HEK293 (cell line): ENCODE measurements around the gene NUBP1.

Experiments
- FEZF1 ChIP-seq: fragments of 450-650 bp; formaldehyde crosslinking; IDR thresholded peaks from 2 replicates; pipeline ENCODE4 v1.5.1; 2016; ENCODE audit warnings: missing biosample characterization, missing genetic modification characterization
- KLF1 ChIP-seq: fragments of 450-650 bp; formaldehyde crosslinking; IDR thresholded peaks from 2 replicates; pipeline ENCODE4 v1.5.1; 2016; ENCODE audit warnings: missing biosample characterization, missing genetic modification characterization
- ZBTB10 ChIP-seq: fragments of 450-650 bp; formaldehyde crosslinking; IDR thresholded peaks from 2 replicates; pipeline ENCODE4 v1.5.1; 2016; ENCODE audit warnings: missing biosample characterization, missing genetic modification characterization
- ZNF391 ChIP-seq: fragments of 450-650 bp; formaldehyde crosslinking; IDR thresholded peaks from 2 replicates; pipeline ENCODE4 v1.5.1; 2016; ENCODE audit warnings: low read depth, missing biosample characterization, missing genetic modification characterization, borderline replicate concordance
- ZNF677 ChIP-seq: fragments of 450-650 bp; IDR thresholded peaks from 2 replicates; pipeline ENCODE4 v1.5.0; 2018; ENCODE audit warnings: missing biosample characterization, mild to moderate bottlenecking, missing genetic modification characterization, moderate library complexity
- ZNF747 ChIP-seq: fragments of 450-650 bp; formaldehyde crosslinking; IDR thresholded peaks from 2 replicates; pipeline ENCODE4 v1.5.1; 2016; ENCODE audit warnings: missing biosample characterization, missing genetic modification characterization
- TF ChIP-seq, protein P1 (sequence below): fragments of 450-650 bp; formaldehyde crosslinking; IDR thresholded peaks from 2 replicates; pipeline ENCODE4 v1.5.1; 2016; ENCODE audit warnings: missing biosample characterization, missing genetic modification characterization

- no peak for TF ChIP-seq ZNF391 (tag by site-specific recombination)
- TF ChIP-seq, protein P1, sequence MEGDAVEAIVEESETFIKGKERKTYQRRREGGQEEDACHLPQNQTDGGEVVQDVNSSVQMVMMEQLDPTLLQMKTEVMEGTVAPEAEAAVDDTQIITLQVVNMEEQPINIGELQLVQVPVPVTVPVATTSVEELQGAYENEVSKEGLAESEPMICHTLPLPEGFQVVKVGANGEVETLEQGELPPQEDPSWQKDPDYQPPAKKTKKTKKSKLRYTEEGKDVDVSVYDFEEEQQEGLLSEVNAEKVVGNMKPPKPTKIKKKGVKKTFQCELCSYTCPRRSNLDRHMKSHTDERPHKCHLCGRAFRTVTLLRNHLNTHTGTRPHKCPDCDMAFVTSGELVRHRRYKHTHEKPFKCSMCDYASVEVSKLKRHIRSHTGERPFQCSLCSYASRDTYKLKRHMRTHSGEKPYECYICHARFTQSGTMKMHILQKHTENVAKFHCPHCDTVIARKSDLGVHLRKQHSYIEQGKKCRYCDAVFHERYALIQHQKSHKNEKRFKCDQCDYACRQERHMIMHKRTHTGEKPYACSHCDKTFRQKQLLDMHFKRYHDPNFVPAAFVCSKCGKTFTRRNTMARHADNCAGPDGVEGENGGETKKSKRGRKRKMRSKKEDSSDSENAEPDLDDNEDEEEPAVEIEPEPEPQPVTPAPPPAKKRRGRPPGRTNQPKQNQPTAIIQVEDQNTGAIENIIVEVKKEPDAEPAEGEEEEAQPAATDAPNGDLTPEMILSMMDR (tag by site-specific recombination): no peak
- no peak for TF ChIP-seq ZNF747 (tag by site-specific recombination)
- no peak for TF ChIP-seq FEZF1 (tag by site-specific recombination)
- TF ChIP-seq ZBTB10 (tag by site-specific recombination): no peak
- TF ChIP-seq ZNF677 (tag by site-specific recombination): no peak
- TF ChIP-seq KLF1 (tag by site-specific recombination): no peak
These were observed 17.7 kb downstream of the NUBP1 start for GRCh38 chr16:10761373-10761772.
